Trophoblast cell (in vitro differentiated cells and primary cell): ENCODE results near the gene PDE1A.

Experiments
- DNase-seq, 2 donors: peaks; one replicate each; pipeline ENCODE4 v3.0.0-alpha.2; 2016
- H2AFZ ChIP-seq: 2 replicates; pipeline ENCODE4 v1.6.1; 2013; ENCODE audit warnings: low read length, moderate library complexity, mild to moderate bottlenecking; ENCODE audit not compliant: insufficient read depth, poor library complexity
- H2AK5ac ChIP-seq: 2 replicates; pipeline ENCODE4 v1.6.1; 2013; ENCODE audit warnings: mild to moderate bottlenecking, low read length
- H2BK120ac ChIP-seq: 2 replicates; pipeline ENCODE4 v1.6.1; 2013; ENCODE audit warnings: low read length, mild to moderate bottlenecking, moderate library complexity; ENCODE audit not compliant: insufficient read depth, poor library complexity
- H2BK12ac ChIP-seq: 2 replicates; pipeline ENCODE4 v1.6.1; 2013; ENCODE audit warnings: mild to moderate bottlenecking, low read length, moderate library complexity
- H2BK5ac ChIP-seq: 2 replicates; pipeline ENCODE4 v1.6.1; 2013; ENCODE audit warnings: low read length, low read depth, moderate library complexity, mild to moderate bottlenecking; ENCODE audit not compliant: poor library complexity
- H3K14ac ChIP-seq: 2 replicates; pipeline ENCODE4 v1.6.1; 2013; ENCODE audit warnings: mild to moderate bottlenecking, low read length
- H3K18ac ChIP-seq: 2 replicates; pipeline ENCODE4 v1.6.1; 2013; ENCODE audit warnings: mild to moderate bottlenecking, low read length
- H3K23ac ChIP-seq: 2 replicates; pipeline ENCODE4 v1.6.1; 2013; ENCODE audit warnings: low read length
- H3K27ac ChIP-seq: 2 replicates; pipeline ENCODE4 v1.5.1; 2013; ENCODE audit warnings: low read depth, mild to moderate bottlenecking, inconsistent platforms, low read length, moderate library complexity
- H3K27me3 ChIP-seq: 2 replicates; pipeline ENCODE4 v1.6.1; 2013; ENCODE audit warnings: inconsistent platforms, mild to moderate bottlenecking, low read length, moderate library complexity; ENCODE audit not compliant: insufficient read depth
- H3K36me3 ChIP-seq, 2 experiments: 1 replicate in 1 of 2; 2 replicates in 1 of 2; pipeline ENCODE4 v1.6.1; 2013; ENCODE audit warnings: low read length in 2 of 2, mild to moderate bottlenecking in 2 of 2, moderate library complexity in 1 of 2; ENCODE audit not compliant: insufficient read depth in 2 of 2, control insufficient read depth in 1 of 2
- H3K4ac ChIP-seq: 2 replicates; pipeline ENCODE4 v1.6.1; 2013; ENCODE audit warnings: low read depth, mild to moderate bottlenecking, low read length, moderate library complexity
- H3K4me1 ChIP-seq, 2 experiments: 1 replicate in 1 of 2; 2 replicates in 1 of 2; pipeline ENCODE4 v1.6.1; 2013; ENCODE audit warnings: low read length in 2 of 2, mild to moderate bottlenecking in 2 of 2, moderate library complexity in 1 of 2; ENCODE audit not compliant: insufficient read depth in 2 of 2, control insufficient read depth in 1 of 2
- H3K4me2 ChIP-seq: 2 replicates; pipeline ENCODE4 v1.6.1; 2013; ENCODE audit warnings: inconsistent platforms, mild to moderate bottlenecking, low read length, moderate library complexity
- H3K4me3 ChIP-seq: 2 replicates; pipeline ENCODE4 v1.5.1; 2013; ENCODE audit warnings: mild to moderate bottlenecking, low read depth, low read length, inconsistent platforms
- H3K79me1 ChIP-seq: one replicate; pipeline ENCODE4 v1.6.1; 2013; ENCODE audit warnings: low read length
- H3K79me2 ChIP-seq: 2 replicates; pipeline ENCODE4 v1.6.1; 2013; ENCODE audit warnings: low read length, mild to moderate bottlenecking; ENCODE audit not compliant: control insufficient read depth, insufficient read depth, poor library complexity
- H3K9ac ChIP-seq: 2 replicates; pipeline ENCODE4 v1.6.1; 2013; ENCODE audit warnings: mild to moderate bottlenecking, low read length
- H3K9me3 ChIP-seq: 2 replicates; pipeline ENCODE4 v1.6.1; 2013; ENCODE audit warnings: low read depth, mild to moderate bottlenecking, control low read depth, inconsistent platforms, low read length; ENCODE audit not compliant: insufficient read depth
- H4K12ac ChIP-seq: 2 replicates; pipeline ENCODE4 v1.6.1; 2013; ENCODE audit warnings: low read depth, mild to moderate bottlenecking, low read length, moderate library complexity
- H4K8ac ChIP-seq: 2 replicates; pipeline ENCODE4 v1.6.1; 2013; ENCODE audit warnings: low read depth, mild to moderate bottlenecking, low read length, moderate library complexity
- H4K91ac ChIP-seq: one replicate; pipeline ENCODE4 v1.6.1; 2013; ENCODE audit warnings: low read depth, mild to moderate bottlenecking, low read length, moderate library complexity
- WGBS: extraction: QIAGEN DNeasy Blood & Tissue Kit; methylation state at CpG from one replicate; pipeline ENCODE4 v1.1.7; 2013; ENCODE audit warnings: missing lambda C conversion rate; ENCODE audit not compliant: insufficient read length, insufficient coverage; ENCODE audit errors: extremely low coverage; 5-methylcytosine and 5-hydroxymethylcytosine counted together

Gene PDE1A

DNA sequence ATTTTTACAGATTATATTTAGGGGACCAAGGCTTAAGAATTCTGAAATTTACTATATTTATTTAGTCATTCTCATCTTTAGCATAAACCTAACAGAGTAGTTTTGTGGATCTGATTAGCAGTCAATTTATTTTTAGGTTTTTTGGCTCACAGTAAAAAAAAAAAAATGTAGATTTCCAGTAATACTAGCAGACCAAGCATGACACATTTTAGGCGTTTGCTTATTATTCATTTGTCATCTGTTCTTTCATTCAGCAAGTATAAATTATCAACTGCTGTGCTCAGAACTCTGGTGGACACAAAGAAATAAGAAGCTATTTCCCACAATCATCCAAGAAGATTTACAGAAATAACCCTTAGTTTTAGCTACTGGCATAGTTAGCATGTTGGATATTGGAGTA, 20.6 kb downstream of the PDE1A start:
- Histone ChIP-seq H3K4me1 (no peaks in the 10 kb centered on the region), H3K9ac (no peak overlapping the region), H3K4me2 (no peak overlapping the region), H2BK12ac (no peak overlapping the region), H2BK120ac (no peak overlapping the region), H3K79me2 (no peaks in the 10 kb centered on the region), H3K36me3 (no peaks in the 10 kb centered on the region), H2AFZ (no peak overlapping the region), H3K27me3 (no peaks in the 10 kb centered on the region), H3K18ac (no peak overlapping the region), H3K9me3 (no peaks in the 10 kb centered on the region), H3K4me3 (no peak overlapping the region), H4K91ac (no peak overlapping the region), H3K4ac (no peak overlapping the region), H4K8ac (no peak overlapping the region), H2BK5ac (no peak overlapping the region), H3K14ac (no peak overlapping the region), H4K12ac (no peak overlapping the region), H3K27ac (no peak overlapping the region), H3K23ac (no peak overlapping the region), H3K79me1 (no peaks in the 10 kb centered on the region), H2AK5ac (no peak overlapping the region)
- DNase-seq, result no peak
- no CpG with 5 or more reads among the region's 1 CpG for WGBS

DNA sequence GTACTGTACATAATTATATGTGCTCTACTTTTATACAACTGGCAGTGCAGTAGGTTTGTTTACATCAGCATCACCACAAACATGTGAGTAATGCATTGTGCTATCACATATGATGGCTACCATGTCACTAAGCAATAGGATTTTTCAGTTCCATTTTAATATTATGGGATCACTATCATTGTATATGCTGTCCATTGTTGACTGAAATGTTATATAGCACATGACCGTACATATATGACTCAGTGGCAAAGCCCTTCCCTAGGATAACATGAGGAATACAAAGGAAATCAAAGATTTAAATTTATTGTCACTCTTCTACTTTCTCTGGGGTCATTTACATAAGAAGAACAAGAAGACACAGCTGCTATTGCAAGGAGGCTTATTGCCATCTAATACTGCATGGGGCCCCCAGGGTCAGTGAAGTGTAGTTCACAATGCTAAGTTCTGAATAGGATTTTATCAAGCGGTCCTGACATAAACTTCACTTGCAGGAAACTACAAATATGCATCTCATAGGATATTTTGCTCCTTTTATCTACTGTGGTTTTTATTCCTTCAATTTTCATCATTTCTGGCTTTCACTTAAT, 21.8 kb downstream of the PDE1A start:
- Histone ChIP-seq H3K4me1 (no peaks in the 10 kb centered on the region), H2AFZ (no peak overlapping the region), H4K12ac (no peak overlapping the region), H3K9me3 (no peaks in the 10 kb centered on the region), H3K4ac (no peak overlapping the region), H3K36me3 (no peaks in the 10 kb centered on the region), H3K4me2 (no peak overlapping the region), H3K23ac (no peak overlapping the region), H2BK12ac (no peak overlapping the region), H4K8ac (no peak overlapping the region), H3K14ac (no peak overlapping the region), H3K27me3 (no peaks in the 10 kb centered on the region), H2AK5ac (no peak overlapping the region), H3K79me1 (no peaks in the 10 kb centered on the region), H3K4me3 (no peak overlapping the region), H3K27ac (no peak overlapping the region), H2BK120ac (no peak overlapping the region), H3K18ac (no peak overlapping the region), H3K9ac (no peak overlapping the region), H3K79me2 (no peaks in the 10 kb centered on the region), H4K91ac (no peak overlapping the region), H2BK5ac (no peak overlapping the region)
- WGBS, result no CpG with 5 or more reads among the region's 2 CpGs
- no peak for DNase-seq

DNA sequence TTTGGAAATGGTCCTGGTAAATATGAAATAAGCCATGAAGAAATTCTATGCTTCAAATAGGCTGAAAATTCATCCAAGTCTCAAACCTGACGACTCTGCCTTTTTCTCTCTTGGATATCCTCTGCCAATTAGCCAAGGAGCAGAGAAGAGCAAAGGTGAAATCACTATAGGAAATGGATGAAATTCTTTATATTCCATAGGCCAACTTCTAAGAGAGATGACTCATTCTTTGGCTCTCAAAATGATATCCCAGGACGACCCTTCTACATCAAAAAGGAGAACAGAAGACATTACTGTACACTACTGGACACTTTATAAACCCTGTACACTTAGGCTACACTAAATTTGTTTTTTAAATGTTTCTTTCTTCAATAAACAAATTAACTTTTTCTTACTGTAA, 22.7 kb downstream of the PDE1A start:
- Histone ChIP-seq H2AK5ac (no peak overlapping the region), H2BK120ac (no peak overlapping the region), H3K79me1 (no peaks in the 10 kb centered on the region), H3K27ac (no peak overlapping the region), H3K9me3 (no peaks in the 10 kb centered on the region), H3K4me1 (no peaks in the 10 kb centered on the region), H3K9ac (no peak overlapping the region), H3K14ac (no peak overlapping the region), H2BK12ac (no peak overlapping the region), H3K18ac (no peak overlapping the region), H2BK5ac (no peak overlapping the region), H3K27me3 (no peaks in the 10 kb centered on the region), H4K12ac (no peak overlapping the region), H4K91ac (no peak overlapping the region), H3K4ac (no peak overlapping the region), H4K8ac (no peak overlapping the region), H3K36me3 (no peaks in the 10 kb centered on the region), H3K79me2 (no peaks in the 10 kb centered on the region), H3K4me2 (no peak overlapping the region), H3K23ac (no peak overlapping the region), H2AFZ (no peak overlapping the region), H3K4me3 (no peak overlapping the region)
- WGBS, result no CpG with 5 or more reads among the region's 2 CpGs
- DNase-seq, result no peak

- WGBS, result no CpG with 5 or more reads among the region's 1 CpG
- Histone ChIP-seq H3K4me2 (no peak overlapping the region), H4K12ac (no peak overlapping the region), H3K18ac (no peak overlapping the region), H3K36me3 (no peaks in the 10 kb centered on the region), H3K4me3 (no peak overlapping the region), H3K9me3 (no peaks in the 10 kb centered on the region), H2AK5ac (no peak overlapping the region), H3K14ac (no peak overlapping the region), H4K8ac (no peak overlapping the region), H3K79me1 (no peaks in the 10 kb centered on the region), H4K91ac (no peak overlapping the region), H3K79me2 (no peaks in the 10 kb centered on the region), H2AFZ (no peak overlapping the region), H3K27me3 (no peaks in the 10 kb centered on the region), H2BK12ac (no peak overlapping the region), H3K4me1 (no peaks in the 10 kb centered on the region), H2BK120ac (no peak overlapping the region), H3K4ac (no peak overlapping the region), H3K23ac (no peak overlapping the region), H3K9ac (no peak overlapping the region), H2BK5ac (no peak overlapping the region), H3K27ac (no peak overlapping the region)
- no peak for DNase-seq
These were observed 33.5 kb downstream of the PDE1A start for GRCh38 chr2:182393270-182393760.
